Stimulated activated CD8-positive, alpha-beta memory T cell treated with anti-CD3 and anti-CD28 coated beads, Interleukin-12 subunit alpha, Interleukin-12 subunit beta, amount 100 ng/mL, for 1 hour (primary cell): ENCODE data around the gene GGTLC1.
"Not testable (repeated sequence)": the region's sequence is repeated elsewhere in the genome, so short reads cannot be mapped to it uniquely, and the experiment has no call there.

Experiments used
- DNase-seq: peaks from one replicate; pipeline ENCODE4 v3.0.0-alpha.2; 2020; ENCODE audit warnings: low read depth

The GGTLC1 gene

GRCh38 chr20:23994001-23994633, 5.5 kb upstream of the GGTLC1 start:
- DNase-seq: not testable (repeated sequence)

GRCh38 chr20:23993440-23993839, 4.9 kb upstream of the GGTLC1 start:
- DNase-seq: not testable (repeated sequence)

GRCh38 chr20:23990296-23990695, 1.7 kb upstream of the GGTLC1 start:
- DNase-seq: not testable (repeated sequence)

GRCh38 chr20:23988966-23989365, 387 bp upstream of the GGTLC1 start:
- not testable (repeated sequence) for DNase-seq

GRCh38 chr20:23986716-23987115, 1.9 kb downstream of the GGTLC1 start:
- DNase-seq: not testable (repeated sequence)

- not testable (repeated sequence) for DNase-seq
Measured at GRCh38 chr20:23986310-23986709, 2.3 kb downstream of the GGTLC1 start.

GRCh38 chr20:23985790-23986225, 2.8 kb downstream of the GGTLC1 start:
- DNase-seq: not testable (repeated sequence)

GRCh38 chr20:23985066-23985789, 3.4 kb downstream of the GGTLC1 start:
- not testable (repeated sequence) for DNase-seq

- not testable (repeated sequence) for DNase-seq
Measured at GRCh38 chr20:23984476-23985023, 4.0 kb downstream of the GGTLC1 start.

- not testable (repeated sequence) for DNase-seq
Measured at GRCh38 chr20:23982112-23983018, 6.2 kb downstream of the GGTLC1 start.

- not testable (repeated sequence) for DNase-seq
Measured at GRCh38 chr20:23981526-23981925, 7.1 kb downstream of the GGTLC1 start.

- DNase-seq: not testable (repeated sequence)
Measured at GRCh38 chr20:23981014-23981413, 7.6 kb downstream of the GGTLC1 start.

GRCh38 chr20:23979899-23980811, 8.4 kb downstream of the GGTLC1 start:
- DNase-seq: not testable (repeated sequence)

GRCh38 chr20:23979380-23979779, 9.2 kb downstream of the GGTLC1 start:
- DNase-seq: not testable (repeated sequence)

GRCh38 chr20:23978457-23978856, 10.1 kb downstream of the GGTLC1 start:
- DNase-seq: not testable (repeated sequence)

GRCh38 chr20:23974966-23975365, 13.6 kb downstream of the GGTLC1 start:
- DNase-seq: no peak

GRCh38 chr20:23971310-23971709, 17.3 kb downstream of the GGTLC1 start:
- DNase-seq: no peak

GRCh38 chr20:23970049-23970448, 18.5 kb downstream of the GGTLC1 start:
- no peak for DNase-seq

GRCh38 chr20:23967616-23967979, 21.0 kb downstream of the GGTLC1 start:
- DNase-seq: no peak

- DNase-seq: no peak
Measured at GRCh38 chr20:23966927-23967615, 21.5 kb downstream of the GGTLC1 start.
